Measurements from ENCODE around the gene HJURP.

The HJURP gene

DNA sequence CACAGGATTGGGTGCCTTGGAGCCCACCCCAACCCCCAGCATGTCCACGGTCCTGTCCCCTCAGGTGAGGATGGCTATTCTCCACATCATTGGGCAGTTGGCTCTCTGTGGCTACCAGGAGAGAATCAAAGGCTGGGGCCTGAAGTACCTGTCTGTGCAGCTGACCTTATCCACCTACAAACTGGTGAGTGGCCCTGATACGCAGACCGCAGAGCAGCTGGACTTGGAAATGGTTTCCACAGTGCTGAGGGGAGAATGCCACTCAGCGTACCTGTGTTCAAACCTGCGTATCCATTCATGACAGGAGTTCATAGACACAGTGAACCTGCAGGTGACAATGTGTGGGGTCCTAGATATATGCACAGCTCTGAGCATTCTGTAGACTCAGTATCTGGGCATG lies 54.6 kb downstream of the HJURP start:
- no peaks in the 10 kb centered on the region for H3K79me2 ChIP-seq (ENCODE audit: insufficient read depth, low read depth)
- no peaks in the 10 kb centered on the region for H4K20me1 ChIP-seq (ENCODE audit: insufficient read depth)
- no peak overlapping the region for H2AFZ ChIP-seq (ENCODE audit: low read depth)
- H3K36me3 ChIP-seq (ENCODE audit: insufficient read depth): no peaks in the 10 kb centered on the region
- no peaks in the 10 kb centered on the region for H3K4me1 ChIP-seq (ENCODE audit: low read depth, poor library complexity, severe bottlenecking)
- H3K9ac ChIP-seq: no peak overlapping the region
- no peak overlapping the region for H3K27ac ChIP-seq
- no peak overlapping the region for H3K4me2 ChIP-seq
- no peaks in the 10 kb centered on the region for H3K27me3 ChIP-seq (ENCODE audit: insufficient read depth, low read depth)
- H3K4me3 ChIP-seq (IDR thresholded peaks at IDR 0.05; ENCODE audit: insufficient read depth, low read depth, low read length): no peak overlapping the region
- TF ChIP-seq, protein P1, sequence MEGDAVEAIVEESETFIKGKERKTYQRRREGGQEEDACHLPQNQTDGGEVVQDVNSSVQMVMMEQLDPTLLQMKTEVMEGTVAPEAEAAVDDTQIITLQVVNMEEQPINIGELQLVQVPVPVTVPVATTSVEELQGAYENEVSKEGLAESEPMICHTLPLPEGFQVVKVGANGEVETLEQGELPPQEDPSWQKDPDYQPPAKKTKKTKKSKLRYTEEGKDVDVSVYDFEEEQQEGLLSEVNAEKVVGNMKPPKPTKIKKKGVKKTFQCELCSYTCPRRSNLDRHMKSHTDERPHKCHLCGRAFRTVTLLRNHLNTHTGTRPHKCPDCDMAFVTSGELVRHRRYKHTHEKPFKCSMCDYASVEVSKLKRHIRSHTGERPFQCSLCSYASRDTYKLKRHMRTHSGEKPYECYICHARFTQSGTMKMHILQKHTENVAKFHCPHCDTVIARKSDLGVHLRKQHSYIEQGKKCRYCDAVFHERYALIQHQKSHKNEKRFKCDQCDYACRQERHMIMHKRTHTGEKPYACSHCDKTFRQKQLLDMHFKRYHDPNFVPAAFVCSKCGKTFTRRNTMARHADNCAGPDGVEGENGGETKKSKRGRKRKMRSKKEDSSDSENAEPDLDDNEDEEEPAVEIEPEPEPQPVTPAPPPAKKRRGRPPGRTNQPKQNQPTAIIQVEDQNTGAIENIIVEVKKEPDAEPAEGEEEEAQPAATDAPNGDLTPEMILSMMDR (conservative IDR thresholded peaks at IDR 0.05; ENCODE audit: low read depth, low read length): no peak

DNA sequence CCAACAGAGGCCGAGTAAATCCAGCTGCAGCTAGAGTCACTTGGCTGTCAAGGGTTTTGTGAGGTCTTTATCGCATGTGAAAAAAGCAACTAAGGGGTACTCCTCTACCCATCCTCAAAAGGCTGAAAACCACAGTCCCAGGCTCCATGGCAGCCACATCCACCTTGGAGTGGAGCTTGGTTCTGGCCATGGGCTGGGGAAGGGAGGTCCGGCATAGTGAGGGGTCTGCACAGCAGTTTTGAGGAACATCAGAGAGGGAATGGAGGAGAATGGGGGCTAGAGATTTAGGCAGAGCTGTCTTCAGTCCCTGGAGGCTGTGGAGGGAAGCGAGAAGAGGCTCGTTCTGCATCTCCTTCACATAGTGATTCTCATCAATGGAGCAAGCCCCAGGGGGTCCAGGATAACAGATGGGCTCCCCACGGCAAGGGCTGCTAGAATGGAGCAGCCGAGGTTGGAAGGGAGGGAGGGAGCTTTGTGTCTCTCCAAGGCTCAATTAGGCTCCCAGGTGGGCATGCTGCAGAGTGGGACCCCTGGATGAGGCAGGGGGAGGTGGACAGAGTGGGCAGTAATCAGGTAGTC lies 55.2 kb downstream of the HJURP start:
- Histone ChIP-seq H3K9ac (no peak overlapping the region), H3K27ac (no peak overlapping the region), H3K27me3 (ENCODE audit: insufficient read depth, low read depth) (no peaks in the 10 kb centered on the region), H2AFZ (ENCODE audit: low read depth) (no peak overlapping the region), H4K20me1 (ENCODE audit: insufficient read depth) (no peaks in the 10 kb centered on the region), H3K4me2 (no peak overlapping the region), H3K4me1 (ENCODE audit: low read depth, poor library complexity, severe bottlenecking) (no peaks in the 10 kb centered on the region), H3K79me2 (ENCODE audit: insufficient read depth, low read depth) (no peaks in the 10 kb centered on the region), H3K36me3 (ENCODE audit: insufficient read depth) (no peaks in the 10 kb centered on the region), H3K4me3 (IDR thresholded peaks at IDR 0.05; ENCODE audit: insufficient read depth, low read depth, low read length) (no peak overlapping the region)
- TF ChIP-seq, protein P1 (conservative IDR thresholded peaks at IDR 0.05; ENCODE audit: low read depth, low read length): no peak

DNA sequence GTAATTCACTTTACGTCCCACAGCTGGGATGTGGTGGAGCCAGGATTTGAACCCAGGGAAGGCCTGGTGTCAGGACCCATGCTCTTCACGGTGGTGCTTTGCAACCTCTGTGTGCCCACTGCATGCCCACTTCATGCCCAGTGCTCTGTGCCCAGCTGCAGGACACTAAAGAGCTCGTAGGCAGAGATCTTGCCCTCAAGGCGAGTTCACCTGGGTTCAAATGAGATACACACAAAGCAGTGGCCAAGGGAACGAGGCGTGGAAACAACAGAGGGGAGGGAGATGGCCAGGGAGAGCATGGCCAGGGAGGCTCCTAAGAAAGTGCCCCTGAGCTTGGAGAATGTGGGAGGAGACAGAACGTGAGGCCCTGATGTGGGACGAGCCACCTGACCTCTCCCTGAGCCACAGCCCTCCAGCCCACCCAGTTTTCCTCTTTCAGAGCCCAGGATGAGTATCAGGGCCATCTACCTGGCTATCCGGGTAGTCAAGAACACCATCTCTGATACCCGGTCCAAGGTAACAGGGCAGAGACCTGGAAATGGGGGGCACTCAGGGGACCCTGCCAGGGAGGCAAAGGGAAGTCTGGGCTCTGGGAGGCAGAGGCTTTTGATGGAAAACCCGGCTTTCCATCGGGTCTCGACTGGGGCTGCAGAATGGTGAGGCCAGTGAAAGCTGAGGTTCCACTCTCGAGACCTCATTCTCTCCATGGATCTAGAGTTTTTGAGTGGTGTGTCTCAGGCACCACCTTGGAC lies 55.8 kb downstream of the HJURP start:
- TF ChIP-seq, protein P1 (conservative IDR thresholded peaks at IDR 0.05; ENCODE audit: low read depth, low read length): no peak
- no peak overlapping the region for H2AFZ ChIP-seq (ENCODE audit: low read depth)
- no peaks in the 10 kb centered on the region for H3K27me3 ChIP-seq (ENCODE audit: insufficient read depth, low read depth)
- H3K4me3 ChIP-seq (IDR thresholded peaks at IDR 0.05; ENCODE audit: insufficient read depth, low read depth, low read length): no peak overlapping the region
- H3K9ac ChIP-seq: no peak overlapping the region
- no peaks in the 10 kb centered on the region for H4K20me1 ChIP-seq (ENCODE audit: insufficient read depth)
- H3K36me3 ChIP-seq (ENCODE audit: insufficient read depth): no peaks in the 10 kb centered on the region
- no peaks in the 10 kb centered on the region for H3K79me2 ChIP-seq (ENCODE audit: insufficient read depth, low read depth)
- H3K4me1 ChIP-seq (ENCODE audit: low read depth, poor library complexity, severe bottlenecking): no peaks in the 10 kb centered on the region
- H3K4me2 ChIP-seq: no peak overlapping the region
- H3K27ac ChIP-seq: no peak overlapping the region

DNA sequence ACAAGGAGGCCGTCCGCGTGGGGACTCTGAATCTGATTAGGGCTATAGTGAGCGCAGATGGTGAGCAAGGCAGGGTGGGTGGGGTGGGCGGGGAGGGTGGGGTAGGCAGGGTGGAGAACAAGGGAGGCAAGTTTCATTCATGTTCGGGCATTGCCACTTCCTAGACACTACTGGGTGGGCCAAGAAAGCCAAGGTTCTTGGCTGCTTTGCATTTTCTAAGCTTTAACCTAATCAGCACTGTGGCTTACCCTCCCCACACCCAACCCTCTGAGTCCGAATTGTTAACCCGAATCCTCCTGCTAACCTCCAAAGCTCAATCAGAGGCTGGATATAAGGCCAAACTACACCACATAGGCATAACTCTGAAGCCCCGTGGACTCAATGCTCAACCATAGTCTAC lies 58.1 kb downstream of the HJURP start:
- Histone ChIP-seq H3K79me2 (ENCODE audit: insufficient read depth, low read depth) (no peaks in the 10 kb centered on the region), H3K27me3 (ENCODE audit: insufficient read depth, low read depth) (no peaks in the 10 kb centered on the region), H4K20me1 (ENCODE audit: insufficient read depth) (no peaks in the 10 kb centered on the region)

More for the DNA sequence above, 58.1 kb downstream of the HJURP start:
- Histone ChIP-seq H3K4me3 (IDR thresholded peaks at IDR 0.05; ENCODE audit: insufficient read depth, low read depth, low read length) (no peak overlapping the region), H3K27ac (no peak overlapping the region), H3K36me3 (ENCODE audit: insufficient read depth) (no peaks in the 10 kb centered on the region), H3K9ac (no peak overlapping the region), H3K4me2 (no peak overlapping the region), H3K4me1 (ENCODE audit: low read depth, poor library complexity, severe bottlenecking) (no peaks in the 10 kb centered on the region), H2AFZ (ENCODE audit: low read depth) (no peak overlapping the region)
- TF ChIP-seq, protein P1 (conservative IDR thresholded peaks at IDR 0.05; ENCODE audit: low read depth, low read length): no peak

All from KMS-11 (cell line).